Measurements from ENCODE around the gene PPP1R2.

- TF ChIP-seq CTCF (IDR thresholded peaks at IDR 0.05; ENCODE audit: poor library complexity, severe bottlenecking) (no peak), MXI1 (conservative IDR thresholded peaks at IDR 0.05; ENCODE audit: poor library complexity, severe bottlenecking) (no peak), EZH2 (IDR thresholded peaks at IDR 0.05; ENCODE audit: borderline replicate concordance, insufficient read depth, low read length, poor library complexity, severe bottlenecking) (no peak)
Measured at GRCh38 chr3:195524171-195524896, 18.8 kb downstream of the PPP1R2 start.
